ENCODE measurements around the gene PNLIPRP2.

DNA sequence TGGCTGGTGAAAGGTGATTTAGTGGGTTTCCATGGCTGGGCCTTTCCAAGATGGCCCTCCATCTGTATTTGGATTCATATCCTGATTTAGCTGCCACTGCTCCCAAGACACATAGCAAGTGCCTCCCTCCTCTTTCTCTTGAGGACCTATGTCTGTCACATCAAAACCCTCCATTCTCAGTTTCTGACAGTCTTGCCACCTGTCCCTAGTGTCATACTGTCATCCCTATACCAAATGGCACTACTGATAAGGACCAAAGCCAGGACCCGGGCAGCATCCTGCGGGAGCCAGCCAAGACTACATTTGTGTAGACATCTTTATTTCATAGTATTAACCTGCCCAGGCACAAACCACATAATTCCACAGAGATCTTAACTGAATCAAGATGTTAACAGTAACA, 34.8 kb downstream of the PNLIPRP2 start:
- TF ChIP-seq, protein P1, sequence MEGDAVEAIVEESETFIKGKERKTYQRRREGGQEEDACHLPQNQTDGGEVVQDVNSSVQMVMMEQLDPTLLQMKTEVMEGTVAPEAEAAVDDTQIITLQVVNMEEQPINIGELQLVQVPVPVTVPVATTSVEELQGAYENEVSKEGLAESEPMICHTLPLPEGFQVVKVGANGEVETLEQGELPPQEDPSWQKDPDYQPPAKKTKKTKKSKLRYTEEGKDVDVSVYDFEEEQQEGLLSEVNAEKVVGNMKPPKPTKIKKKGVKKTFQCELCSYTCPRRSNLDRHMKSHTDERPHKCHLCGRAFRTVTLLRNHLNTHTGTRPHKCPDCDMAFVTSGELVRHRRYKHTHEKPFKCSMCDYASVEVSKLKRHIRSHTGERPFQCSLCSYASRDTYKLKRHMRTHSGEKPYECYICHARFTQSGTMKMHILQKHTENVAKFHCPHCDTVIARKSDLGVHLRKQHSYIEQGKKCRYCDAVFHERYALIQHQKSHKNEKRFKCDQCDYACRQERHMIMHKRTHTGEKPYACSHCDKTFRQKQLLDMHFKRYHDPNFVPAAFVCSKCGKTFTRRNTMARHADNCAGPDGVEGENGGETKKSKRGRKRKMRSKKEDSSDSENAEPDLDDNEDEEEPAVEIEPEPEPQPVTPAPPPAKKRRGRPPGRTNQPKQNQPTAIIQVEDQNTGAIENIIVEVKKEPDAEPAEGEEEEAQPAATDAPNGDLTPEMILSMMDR (IDR thresholded peaks at IDR 0.05), result no peak
- no peak for TF ChIP-seq POLR2A (IDR thresholded peaks at IDR 0.05)
